ENCODE results near the gene OR13F1.
"Not testable (repeated sequence)": the region's sequence is repeated elsewhere in the genome, so short reads cannot be mapped to it uniquely, and the experiment has no call there.

The OR13F1 gene, protein sequence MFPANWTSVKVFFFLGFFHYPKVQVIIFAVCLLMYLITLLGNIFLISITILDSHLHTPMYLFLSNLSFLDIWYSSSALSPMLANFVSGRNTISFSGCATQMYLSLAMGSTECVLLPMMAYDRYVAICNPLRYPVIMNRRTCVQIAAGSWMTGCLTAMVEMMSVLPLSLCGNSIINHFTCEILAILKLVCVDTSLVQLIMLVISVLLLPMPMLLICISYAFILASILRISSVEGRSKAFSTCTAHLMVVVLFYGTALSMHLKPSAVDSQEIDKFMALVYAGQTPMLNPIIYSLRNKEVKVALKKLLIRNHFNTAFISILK

GRCh38 chr9:104503963-104504362 is at the start of gene OR13F1:
Gene OR13F1, plus strand, starts transcription at chr9:104504263. Its CDS starts 0 bp downstream, at chr9:104504263.
- DNase-seq (ENCODE audit: low read depth in 2 of 2) = no peak

- no peak for DNase-seq (ENCODE audit: low read depth in 2 of 2)
These were observed 47.2 kb upstream of the OR13F1 start for GRCh38 chr9:104456831-104457230.

DNA sequence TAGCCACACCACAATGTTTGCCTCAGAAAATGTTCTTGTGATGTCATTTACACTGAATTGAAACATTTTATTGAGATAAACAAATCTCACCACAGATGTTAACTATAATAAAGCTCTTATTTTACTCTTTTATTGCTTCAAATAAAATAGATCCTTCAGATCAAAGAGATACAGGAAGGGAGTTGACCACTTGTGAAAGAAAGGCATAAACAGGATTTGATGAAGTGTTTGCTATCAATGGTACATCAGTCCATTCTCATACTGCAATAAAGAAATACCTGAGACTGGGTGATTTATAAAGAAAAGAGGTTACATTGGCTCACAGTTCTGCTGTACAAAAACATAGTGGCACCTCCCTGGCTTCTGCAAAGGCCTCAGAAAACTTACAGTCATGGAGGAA is 40.2 kb upstream of the OR13F1 start:
- DNase-seq (ENCODE audit: low read depth in 2 of 2) = no peak

DNA sequence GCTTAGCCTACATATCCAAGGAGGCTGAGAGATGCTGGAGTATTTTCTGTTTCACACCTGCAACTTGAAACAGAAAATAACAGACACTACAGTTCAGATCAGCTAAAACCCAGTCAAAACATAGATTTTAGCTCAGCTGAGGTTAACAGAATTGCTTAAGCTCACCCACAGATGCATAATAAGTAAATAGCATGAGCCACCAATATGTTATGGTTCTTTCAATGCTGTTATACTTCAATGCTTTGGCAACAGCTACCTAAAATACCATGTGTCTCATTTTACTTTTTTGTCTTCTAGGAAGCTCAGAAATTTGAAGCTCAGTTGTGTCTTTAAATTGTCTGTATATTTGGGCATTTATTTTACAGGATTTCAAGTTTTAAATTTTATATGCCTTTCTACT is 35.8 kb upstream of the OR13F1 start:
- no peak for DNase-seq (ENCODE audit: low read depth in 2 of 2)

GRCh38 chr9:104482921-104483570 is 21.0 kb upstream of the OR13F1 start:
- DNase-seq (ENCODE audit: low read depth in 2 of 2) = no peak

- no peak for DNase-seq (ENCODE audit: low read depth in 2 of 2)
These were observed 19.0 kb upstream of the OR13F1 start for GRCh38 chr9:104485014-104485413.

GRCh38 chr9:104494808-104495207 is 9.3 kb upstream of the OR13F1 start:
- no peak for DNase-seq (ENCODE audit: low read depth in 2 of 2)

DNA sequence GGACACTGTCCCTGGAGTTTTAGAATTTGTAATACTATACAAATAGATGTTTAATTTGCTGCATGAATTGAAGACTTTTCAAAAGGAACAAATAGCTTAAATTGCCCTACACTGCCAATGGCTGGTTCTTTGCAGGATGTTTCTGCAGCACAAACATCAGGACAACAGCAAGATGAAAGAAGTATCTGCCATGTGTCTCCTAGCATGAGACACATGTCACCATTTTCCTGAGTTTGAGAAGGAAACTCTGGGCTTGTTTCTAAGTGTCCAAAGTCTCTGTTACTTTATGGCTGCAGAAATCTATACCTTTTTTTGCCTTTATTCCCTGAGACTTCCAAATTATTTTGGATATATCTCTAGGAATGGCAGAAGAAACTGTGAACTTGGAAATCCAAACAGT is 623 bp upstream of the OR13F1 start:
- no peak for DNase-seq (ENCODE audit: low read depth in 2 of 2)

DNA sequence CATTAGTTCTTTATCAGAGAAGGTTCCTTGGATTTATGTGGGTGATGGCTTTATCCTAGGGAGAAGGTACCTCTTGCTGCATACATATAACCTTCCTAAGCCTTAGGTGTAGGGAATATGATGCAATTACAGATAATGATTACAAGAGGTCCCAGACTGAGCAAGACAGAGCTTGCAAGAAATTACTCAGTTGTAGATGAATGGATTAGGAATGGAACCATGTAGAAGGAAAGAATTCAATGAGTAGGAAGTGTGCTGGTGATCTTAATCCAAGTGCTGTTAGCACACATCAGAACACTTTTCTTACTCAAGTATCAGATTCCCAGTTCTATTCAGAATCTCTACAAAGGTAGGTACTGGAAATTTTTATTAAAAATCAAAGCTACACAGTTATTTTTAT is 2.5 kb downstream of the OR13F1 start:
- no peak for DNase-seq (ENCODE audit: low read depth in 2 of 2)

DNA sequence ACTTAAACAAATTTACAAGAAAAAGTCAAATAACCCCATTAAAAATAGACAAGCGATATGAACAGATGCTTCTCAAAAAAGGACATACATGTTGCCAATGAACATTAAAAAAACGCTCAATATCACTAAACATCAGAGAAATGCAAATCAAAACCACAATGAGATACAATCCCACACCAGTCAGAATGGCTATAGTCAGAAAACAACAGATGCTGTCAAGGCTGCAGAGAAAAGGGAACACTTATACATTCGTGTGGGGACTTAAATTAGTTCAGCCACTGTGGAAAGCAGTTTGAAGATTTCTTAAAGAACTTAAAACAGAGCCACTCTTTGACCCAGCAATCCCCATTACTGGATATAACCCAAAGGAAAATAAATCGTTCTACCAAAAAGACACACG is 10.8 kb downstream of the OR13F1 start:
- DNase-seq (ENCODE audit: low read depth in 2 of 2) = no peak

GRCh38 chr9:104520241-104520640 is 16.2 kb downstream of the OR13F1 start:
- DNase-seq (ENCODE audit: low read depth in 2 of 2) = not testable (repeated sequence)

GRCh38 chr9:104527109-104527508 is 23.0 kb downstream of the OR13F1 start, which contains the start of gene OR13C4:
Gene OR13C4, minus strand, starts transcription at chr9:104527209. Its CDS starts 0 bp downstream, at chr9:104527209.
- no peak for DNase-seq (ENCODE audit: low read depth in 2 of 2)

GRCh38 chr9:104536756-104537155 is 32.7 kb downstream of the OR13F1 start, which contains the start of gene OR13C3:
Gene OR13C3, minus strand, starts transcription at chr9:104536856. Its CDS starts 133 bp downstream, at chr9:104536723.
- no peak for DNase-seq (ENCODE audit: low read depth in 2 of 2)

GRCh38 chr9:104539275-104539674 is 35.2 kb downstream of the OR13F1 start:
- no peak for DNase-seq (ENCODE audit: low read depth in 2 of 2)

DNA sequence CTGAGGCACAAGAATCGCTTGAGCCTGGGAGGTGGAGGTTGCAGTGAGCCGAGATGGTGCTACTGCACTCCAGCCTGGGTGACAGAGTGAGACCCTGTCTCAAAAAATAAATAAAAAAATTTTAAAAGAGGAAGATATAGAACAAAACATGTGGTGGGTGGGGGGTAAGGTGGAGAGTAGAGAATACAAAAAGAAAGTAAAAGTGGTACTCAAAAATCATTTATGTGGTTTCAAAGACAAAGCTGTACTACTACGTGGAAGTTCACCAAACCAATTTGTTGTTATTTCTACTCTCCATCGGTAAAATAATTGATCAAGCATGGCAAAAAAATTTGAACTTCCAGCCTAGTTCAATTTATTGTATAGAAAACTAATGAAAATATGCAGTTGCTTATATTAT is 40.6 kb downstream of the OR13F1 start:
- no peak for DNase-seq (ENCODE audit: low read depth in 2 of 2)

- DNase-seq (ENCODE audit: low read depth in 2 of 2) = no peak
These were observed 49.2 kb downstream of the OR13F1 start for GRCh38 chr9:104553261-104553660.
